Uterus (tissue), 4 donors: ENCODE measurements around the gene STPG2. TPM values are rescaled to one million over a fixed set of nuclear protein-coding genes. Genes with fewer than 3 reads are reported as not detected.
A peak's percentile ranks its signal among the peaks of the same experiment; 100 is the strongest.

Experiments
- DNase-seq, 2 donors: peaks; one replicate each; pipeline ENCODE4 v3.0.0-alpha.2; 2019 to 2020
- H3K27ac ChIP-seq, 2 donors: fragments of 200-600 bp; sonication (generic); 1 replicate in 1 of 2; 2 replicates in 1 of 2; pipeline ENCODE4 v1.5.1; 2016 to 2018
- H3K27me3 ChIP-seq, 2 donors: fragments of 200-600 bp; sonication (generic); one replicate each; pipeline ENCODE4 v1.5.1; 2018 to 2019; ENCODE audit warnings: control low read depth in 1 of 2
- H3K36me3 ChIP-seq, 2 donors: fragments of 200-600 bp; sonication (generic); one replicate each; pipeline ENCODE4 v1.5.1; 2019; ENCODE audit warnings: control low read depth in 1 of 2
- H3K4me1 ChIP-seq, 2 donors: fragments of 200-600 bp; sonication (generic); one replicate each; pipeline ENCODE4 v1.5.1; 2018 to 2019; ENCODE audit warnings: control low read depth in 1 of 2
- H3K4me3 ChIP-seq, 2 donors: fragments of 200-600 bp; sonication (generic); 1 replicate in 1 of 2; 2 replicates in 1 of 2; pipeline ENCODE4 v1.5.1; 2018 to 2019; ENCODE audit warnings: mild to moderate bottlenecking in 1 of 2
- H3K9me3 ChIP-seq, 2 donors: fragments of 200-600 bp; sonication (generic); one replicate each; pipeline ENCODE4 v1.5.1; 2019; ENCODE audit warnings: control low read depth in 1 of 2
- POLR2A ChIP-seq, 2 donors: fragments of 450-650 bp; IDR thresholded peaks; one replicate each; pipeline ENCODE4 v1.6.1; 2016; ENCODE audit warnings: antibody characterized with exemption in 2 of 2, mild to moderate bottlenecking in 1 of 2, moderate library complexity in 1 of 2
- intact Hi-C: fragments of 100-400 bp; cut with DNase I; formaldehyde crosslinking; loops from one replicate; pipeline ENCODE4 v1.15.1; 2023; ENCODE audit warnings: low total_unique reads
- total RNA-seq, 4 donors: library from RNA; depleted of rRNA in 3 of 4; stranded (reverse); fragments of >200 nt in 3 of 4; gene quantifications; one replicate each; pipeline versions ENCODE4 v1.1.0 to v1.2.4, GENCODE V29; 2014 to 2023
- TF ChIP-seq, protein P1 (sequence below), 4 experiments: fragments of 200-600 bp in 2 of 4; fragments of 450-650 bp in 2 of 4; sonication (generic) in 2 of 4; IDR thresholded peaks; one replicate each; pipeline ENCODE4 v1.5.1; 2016 to 2019; ENCODE audit warnings: antibody characterized with exemption in 4 of 4, mild to moderate bottlenecking in 2 of 4, moderate library complexity in 1 of 4
- donor health status: DM: yes; HTN: yes; CAD: no.

Gene STPG2
- total RNA-seq: 1 to 10 TPM in 1 of 4 donors, under 1 TPM in 2, not detected in 1; 0.26 to 1.0 (median 0.61) TPM

DNA sequence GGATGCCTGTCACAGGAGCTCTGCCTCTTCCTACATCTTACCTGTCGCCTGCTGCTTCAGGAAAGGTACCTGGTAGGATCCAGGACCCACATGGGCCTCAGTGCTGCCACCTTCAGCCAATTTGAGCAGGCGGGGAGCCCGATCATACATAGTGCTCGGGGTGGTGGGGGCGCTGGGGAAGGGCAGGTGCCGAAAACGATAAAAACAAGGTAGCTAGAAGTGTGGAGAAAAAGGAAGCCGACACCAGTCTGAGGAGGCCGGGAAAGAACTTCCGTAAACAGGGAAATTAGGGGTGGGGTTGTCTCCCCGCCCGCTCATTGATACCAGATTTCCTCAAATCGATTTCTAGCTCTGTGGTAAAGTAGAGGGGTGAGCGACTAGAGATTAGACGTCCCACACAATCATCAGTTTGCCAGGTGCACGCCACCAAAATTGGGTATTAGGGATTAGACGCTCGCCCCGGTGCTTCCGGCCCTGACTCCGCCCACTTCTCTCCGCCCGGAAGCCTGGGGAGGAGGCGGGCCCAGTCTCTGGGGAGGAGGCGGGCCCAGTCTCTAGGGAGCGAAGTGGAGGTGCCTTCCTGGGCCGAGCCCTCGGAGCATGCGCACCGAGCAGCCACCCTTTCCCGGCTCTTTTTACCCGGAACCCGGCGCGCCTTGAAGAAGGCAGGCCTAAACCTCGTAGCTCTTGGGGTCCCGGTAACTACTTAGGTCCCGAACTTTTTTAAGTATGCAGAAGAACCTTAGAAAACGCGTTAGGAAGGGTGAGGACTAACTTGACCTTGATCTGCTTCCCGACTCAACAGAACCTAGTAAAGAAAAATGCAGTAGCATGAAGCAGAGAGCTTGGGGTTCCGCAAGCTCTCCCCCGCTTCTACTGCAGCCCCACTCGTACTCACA, at the start of gene STPG2:
STPG2 (minus strand) TSS at position 476 of the 899 bp plus-strand sequence.
- peak; percentile 86 to 87 for DNase-seq
- no peaks in the 10 kb centered on the region for H3K36me3 ChIP-seq
- intact Hi-C loops: no loop called here
- H3K4me3 ChIP-seq: peak within 1 kb of the TSS; percentile 42 to 65
- no peaks in the 10 kb centered on the region for H3K9me3 ChIP-seq
- TF ChIP-seq, protein P1, sequence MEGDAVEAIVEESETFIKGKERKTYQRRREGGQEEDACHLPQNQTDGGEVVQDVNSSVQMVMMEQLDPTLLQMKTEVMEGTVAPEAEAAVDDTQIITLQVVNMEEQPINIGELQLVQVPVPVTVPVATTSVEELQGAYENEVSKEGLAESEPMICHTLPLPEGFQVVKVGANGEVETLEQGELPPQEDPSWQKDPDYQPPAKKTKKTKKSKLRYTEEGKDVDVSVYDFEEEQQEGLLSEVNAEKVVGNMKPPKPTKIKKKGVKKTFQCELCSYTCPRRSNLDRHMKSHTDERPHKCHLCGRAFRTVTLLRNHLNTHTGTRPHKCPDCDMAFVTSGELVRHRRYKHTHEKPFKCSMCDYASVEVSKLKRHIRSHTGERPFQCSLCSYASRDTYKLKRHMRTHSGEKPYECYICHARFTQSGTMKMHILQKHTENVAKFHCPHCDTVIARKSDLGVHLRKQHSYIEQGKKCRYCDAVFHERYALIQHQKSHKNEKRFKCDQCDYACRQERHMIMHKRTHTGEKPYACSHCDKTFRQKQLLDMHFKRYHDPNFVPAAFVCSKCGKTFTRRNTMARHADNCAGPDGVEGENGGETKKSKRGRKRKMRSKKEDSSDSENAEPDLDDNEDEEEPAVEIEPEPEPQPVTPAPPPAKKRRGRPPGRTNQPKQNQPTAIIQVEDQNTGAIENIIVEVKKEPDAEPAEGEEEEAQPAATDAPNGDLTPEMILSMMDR (IDR thresholded peaks at IDR 0.05): peak in 2 of 4 experiments; percentile 9 to 17
- peak in 1 of 2 donors; percentile 55 for TF ChIP-seq POLR2A (IDR thresholded peaks at IDR 0.05)
- peak within 1 kb of the TSS; percentile 75 to 80 for H3K27ac ChIP-seq
- no peaks in the 10 kb centered on the region for H3K27me3 ChIP-seq
- no peaks in the 10 kb centered on the region for H3K4me1 ChIP-seq

DNA sequence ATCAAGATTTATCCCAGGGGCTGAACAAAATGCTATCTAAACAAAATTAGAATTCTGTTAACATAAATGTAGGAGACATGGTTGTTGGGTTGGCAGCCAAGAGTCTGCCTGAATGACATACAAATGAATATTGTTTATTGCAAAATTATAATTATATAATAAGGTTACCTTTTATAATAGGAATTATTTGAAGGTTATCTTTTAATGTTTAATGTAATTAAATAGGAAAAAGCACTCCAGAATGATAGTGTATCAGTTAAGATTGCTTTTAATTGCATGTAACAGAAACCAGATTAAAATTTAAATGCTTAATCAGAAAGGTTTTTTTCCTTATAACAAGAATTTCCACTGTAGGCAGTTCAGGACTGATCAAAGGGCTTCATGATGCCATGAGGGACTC, 42.0 kb upstream of the STPG2 start:
- no peaks in the 10 kb centered on the region for H3K9me3 ChIP-seq
- intact Hi-C loops: no loop called here
- no peaks in the 10 kb centered on the region for H3K4me1 ChIP-seq
- no peak overlapping the region for H3K4me3 ChIP-seq
- TF ChIP-seq POLR2A (IDR thresholded peaks at IDR 0.05): no peak
- TF ChIP-seq, protein P1 (IDR thresholded peaks at IDR 0.05): no peak
- no peaks in the 10 kb centered on the region for H3K27me3 ChIP-seq
- H3K27ac ChIP-seq: no peak overlapping the region
- no peak for DNase-seq
- H3K36me3 ChIP-seq: no peaks in the 10 kb centered on the region

DNA sequence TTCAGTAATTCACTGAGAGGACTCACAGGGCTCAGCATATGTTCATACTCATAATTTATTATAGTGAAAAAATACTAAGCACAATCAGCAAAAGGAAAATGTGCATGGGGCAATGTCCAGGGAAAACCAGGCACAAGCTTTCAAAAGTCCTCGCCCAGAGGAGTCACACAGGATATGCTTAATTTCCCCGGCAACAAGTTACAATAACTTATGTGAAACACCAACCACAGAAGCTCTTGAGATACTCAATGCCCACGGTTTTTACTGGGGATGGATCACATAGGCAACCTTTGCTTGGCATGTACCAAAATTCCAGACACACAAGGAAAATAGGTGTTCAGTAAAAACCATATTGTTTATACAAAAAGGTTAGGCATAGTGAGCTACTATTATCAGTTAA, 38.5 kb upstream of the STPG2 start:
- Histone ChIP-seq H3K36me3 (no peaks in the 10 kb centered on the region), H3K9me3 (no peaks in the 10 kb centered on the region), H3K27me3 (no peaks in the 10 kb centered on the region), H3K27ac (no peak overlapping the region), H3K4me1 (no peaks in the 10 kb centered on the region), H3K4me3 (no peak overlapping the region)
- intact Hi-C loops: no loop called here
- TF ChIP-seq, protein P1 (IDR thresholded peaks at IDR 0.05): no peak
- no peak for TF ChIP-seq POLR2A (IDR thresholded peaks at IDR 0.05)
- DNase-seq: no peak

DNA sequence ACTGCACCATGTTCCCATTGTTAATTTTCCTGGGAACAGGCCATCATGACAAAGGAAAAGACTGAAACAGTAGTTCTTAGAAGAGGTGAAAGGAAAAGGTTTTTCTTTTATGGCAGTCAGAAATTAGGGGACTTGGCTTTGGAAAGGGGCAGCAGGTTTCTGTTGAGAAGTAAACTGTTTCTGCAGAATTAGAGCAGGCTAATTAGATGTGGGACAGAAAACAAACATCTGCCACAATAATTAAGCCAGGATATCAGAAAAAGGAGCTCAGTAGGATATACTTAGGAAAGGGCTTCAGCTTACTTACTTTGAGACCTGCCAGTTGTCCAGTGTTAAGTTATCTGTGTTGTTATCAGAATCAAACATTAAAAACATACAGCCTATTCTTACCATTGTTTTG, 36.7 kb upstream of the STPG2 start:
- TF ChIP-seq POLR2A (IDR thresholded peaks at IDR 0.05): no peak
- TF ChIP-seq, protein P1 (IDR thresholded peaks at IDR 0.05): no peak
- intact Hi-C loops: no loop called here
- no peak for DNase-seq

DNA sequence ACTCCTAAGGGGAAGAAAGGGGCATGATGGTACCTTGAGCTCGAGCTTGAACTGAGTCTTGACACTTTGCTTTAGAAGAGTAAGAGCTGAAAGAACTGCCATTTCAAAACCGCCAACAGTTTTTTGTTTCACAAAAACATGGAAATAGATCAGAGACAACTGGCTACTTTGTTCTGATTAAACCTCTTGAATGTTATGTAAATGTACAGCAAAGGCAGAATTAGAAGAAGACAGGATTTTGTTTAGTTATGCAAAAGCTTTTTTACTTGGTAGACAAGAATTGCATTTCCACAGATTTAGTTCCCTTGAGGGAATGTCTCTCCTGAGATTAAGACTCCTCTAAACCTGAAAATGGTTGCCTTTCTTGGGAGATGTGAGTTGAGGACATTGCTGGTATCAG, 33.3 kb upstream of the STPG2 start:
- Histone ChIP-seq H3K27me3 (no peaks in the 10 kb centered on the region), H3K9me3 (no peaks in the 10 kb centered on the region), H3K36me3 (no peaks in the 10 kb centered on the region), H3K4me1 (no peaks in the 10 kb centered on the region), H3K4me3 (no peak overlapping the region), H3K27ac (no peak overlapping the region)
- DNase-seq: no peak
- TF ChIP-seq, protein P1 (IDR thresholded peaks at IDR 0.05): no peak
- TF ChIP-seq POLR2A (IDR thresholded peaks at IDR 0.05): no peak
- intact Hi-C loops: no loop called here

More for the DNA sequence above, 36.7 kb upstream of the STPG2 start:
- Histone ChIP-seq H3K27ac (no peak overlapping the region), H3K36me3 (no peaks in the 10 kb centered on the region), H3K9me3 (no peaks in the 10 kb centered on the region), H3K4me3 (no peak overlapping the region), H3K27me3 (no peaks in the 10 kb centered on the region), H3K4me1 (no peaks in the 10 kb centered on the region)
